SKM-1 (cell line): ENCODE measurements around the gene GADD45A.
"Not testable (repeated sequence)": the region's sequence is repeated elsewhere in the genome, so short reads cannot be mapped to it uniquely, and the experiment has no call there.

Experiments used
- DNase-seq: peaks from one replicate; lab custom pipeline; 2025; ENCODE audit not compliant: unreplicated experiment; lab: John Stamatoyannopoulos, UW

The GADD45A gene

DNA sequence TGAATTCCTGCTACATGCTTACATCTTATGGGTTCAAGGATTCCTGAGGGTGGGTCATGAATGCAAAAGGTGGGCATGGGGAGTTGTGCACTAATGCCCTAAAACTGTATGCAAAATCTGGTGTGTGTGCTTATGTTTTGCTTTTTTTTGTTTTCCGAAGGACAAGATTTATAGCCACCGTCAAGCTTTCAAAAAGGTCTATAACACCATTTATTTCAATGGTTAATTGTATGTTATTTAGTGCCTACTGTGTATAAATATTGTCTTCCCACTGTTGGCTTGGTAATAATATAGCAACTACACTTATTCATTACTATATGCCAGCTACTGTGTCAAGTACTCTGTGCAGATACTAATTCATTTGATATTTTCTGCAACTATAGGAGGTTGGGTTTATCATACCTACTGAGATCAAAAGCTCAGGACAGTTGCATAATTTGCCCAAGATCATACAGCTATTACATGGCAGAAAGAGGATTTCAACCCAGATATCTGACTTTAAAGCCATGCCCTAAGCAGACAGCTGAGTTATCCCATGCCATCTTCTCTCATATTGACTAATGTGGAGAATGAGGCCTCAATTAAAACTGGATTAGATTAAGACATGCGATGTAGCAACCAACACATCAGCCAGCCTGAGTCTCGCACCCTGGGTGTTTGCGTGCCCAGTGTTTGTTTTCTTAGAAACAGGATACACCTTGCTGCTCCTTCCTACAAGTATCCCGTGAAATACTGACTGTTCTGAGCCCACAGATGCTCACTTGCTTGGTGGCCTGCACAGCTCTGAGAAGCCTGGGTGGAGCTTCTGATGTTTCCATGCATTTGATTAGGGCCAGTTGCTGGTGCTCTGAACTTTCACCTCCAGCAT, 34.6 kb downstream of the GADD45A start:
- no peak for DNase-seq

- no peak for DNase-seq
Measured at GRCh38 chr1:67721112-67721511, 36.1 kb downstream of the GADD45A start.

DNA sequence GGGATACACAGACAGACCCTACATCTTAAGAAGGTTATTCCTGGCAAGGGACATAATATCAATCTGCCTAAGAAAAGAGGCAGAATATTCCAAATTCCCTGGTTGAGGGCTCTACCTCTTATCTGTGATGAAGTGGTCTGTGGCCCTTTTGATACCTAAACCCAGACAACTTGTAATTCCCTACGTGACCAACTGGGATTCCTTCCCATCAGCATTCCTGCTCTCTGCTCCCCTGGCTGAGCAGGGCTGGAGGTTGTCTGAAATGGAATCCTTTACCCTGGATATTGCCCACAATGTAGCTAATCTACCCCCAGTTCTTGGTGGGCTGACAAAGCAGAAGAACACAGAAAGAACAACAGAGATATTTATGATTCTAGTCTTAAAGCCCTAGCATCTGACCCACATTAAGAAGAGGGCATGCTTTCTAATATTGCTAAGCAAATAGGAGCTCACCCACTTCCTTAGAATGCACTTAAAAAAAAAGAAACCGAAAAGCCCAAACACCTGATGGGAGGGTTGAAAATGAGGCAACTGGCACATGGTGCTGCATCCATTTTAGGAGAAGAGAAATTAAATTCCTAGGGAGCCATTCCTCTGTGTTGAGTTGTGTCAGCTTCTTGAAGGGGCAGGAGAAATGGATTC, 36.8 kb downstream of the GADD45A start:
- DNase-seq = no peak

DNA sequence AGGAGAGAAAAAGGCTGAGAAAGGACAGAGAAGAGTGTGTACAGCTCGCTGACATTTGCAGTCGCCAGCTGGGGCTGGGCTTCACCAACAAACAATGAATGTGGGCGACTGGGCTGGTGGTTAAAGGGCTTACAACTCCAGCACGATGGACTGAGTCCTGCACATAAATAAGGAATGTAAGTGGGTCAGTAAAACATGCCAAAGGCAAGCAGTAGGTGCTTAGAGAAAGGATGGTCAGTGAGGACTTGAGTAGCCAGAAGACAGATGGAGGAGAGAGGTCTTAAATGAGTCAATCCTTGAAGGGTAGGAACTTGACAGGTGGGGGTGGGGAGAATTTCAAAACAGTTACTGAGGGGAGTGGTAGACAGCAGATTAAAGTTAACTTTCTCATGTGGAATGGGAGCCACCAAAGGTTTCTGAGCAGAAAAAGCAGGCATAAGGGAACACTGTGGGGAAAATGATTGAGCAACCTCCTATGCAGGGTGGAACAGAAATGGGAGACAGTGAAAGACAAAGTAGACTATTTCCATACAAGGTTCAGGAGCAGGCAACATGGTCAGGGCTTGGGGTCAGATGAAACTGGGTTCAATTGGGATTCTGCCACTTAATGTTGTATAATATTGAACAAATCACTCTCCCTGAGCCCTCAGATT, 37.4 kb downstream of the GADD45A start:
- DNase-seq = no peak

DNA sequence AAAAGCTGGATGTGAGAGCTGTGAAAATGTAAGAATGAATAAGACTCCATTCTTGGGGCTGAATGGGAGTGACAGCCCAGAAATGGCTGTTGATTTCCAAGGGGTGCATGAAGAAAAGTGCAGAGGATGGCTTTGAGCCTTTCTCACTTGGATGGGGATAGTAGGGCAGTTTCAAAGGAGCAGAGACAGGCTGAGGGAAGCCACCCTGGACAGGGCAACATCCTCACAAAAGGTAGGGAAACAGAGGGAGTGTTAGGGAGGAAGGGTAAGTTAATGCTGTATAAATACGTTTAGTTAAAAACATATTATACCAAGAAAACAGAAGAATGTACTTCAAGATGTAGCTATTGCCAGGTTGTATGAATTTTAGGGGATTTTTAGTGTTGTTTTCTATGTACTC, 38.1 kb downstream of the GADD45A start:
- DNase-seq = no peak

DNA sequence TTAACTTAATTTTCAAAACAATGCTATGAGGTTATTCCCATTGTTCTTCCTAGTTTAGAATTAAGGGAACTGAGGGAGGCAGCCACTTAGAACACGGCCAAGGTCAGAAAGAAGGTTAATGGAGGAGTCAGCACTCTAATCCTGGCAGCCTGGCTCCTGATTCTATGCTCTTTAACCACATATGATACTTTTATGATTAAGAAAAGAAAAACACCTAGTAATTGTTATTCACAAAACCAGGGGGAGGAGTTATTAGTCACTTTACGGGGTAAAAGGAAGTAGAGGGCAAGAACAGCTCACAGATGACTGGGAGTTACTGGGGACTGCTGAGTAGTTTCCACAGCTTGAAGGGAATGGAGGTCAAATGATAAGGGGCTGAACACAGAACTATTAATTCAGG, 38.6 kb downstream of the GADD45A start:
- no peak for DNase-seq

DNA sequence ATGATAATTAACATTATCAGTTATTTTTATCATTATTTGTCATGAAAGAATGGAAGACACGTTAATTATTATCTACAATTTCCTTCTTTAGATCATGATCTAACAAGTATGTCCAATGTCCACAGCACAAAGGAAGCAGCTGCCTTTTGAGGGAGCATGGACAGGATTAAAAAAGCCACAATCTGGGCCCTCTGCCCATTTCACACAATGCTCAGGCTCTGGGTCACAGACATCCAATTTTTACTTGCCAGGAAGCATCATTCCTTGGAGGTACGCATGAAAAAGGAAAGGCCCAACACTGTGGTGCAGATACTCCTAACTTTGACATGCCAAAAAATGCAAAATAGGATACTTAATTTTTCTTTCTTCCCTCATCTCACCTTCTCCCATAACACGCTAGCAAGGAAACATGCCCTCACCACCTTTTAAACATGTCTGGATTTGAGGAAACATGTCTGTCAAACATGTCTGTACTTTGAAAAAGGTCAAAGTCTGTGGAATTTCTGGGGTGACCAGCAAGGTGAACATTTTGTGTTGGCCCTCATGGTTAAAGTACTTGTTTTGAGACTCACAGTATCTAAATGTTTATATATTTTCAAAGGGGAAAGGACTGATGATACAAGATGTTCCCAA, 40.0 kb downstream of the GADD45A start:
- DNase-seq = no peak

DNA sequence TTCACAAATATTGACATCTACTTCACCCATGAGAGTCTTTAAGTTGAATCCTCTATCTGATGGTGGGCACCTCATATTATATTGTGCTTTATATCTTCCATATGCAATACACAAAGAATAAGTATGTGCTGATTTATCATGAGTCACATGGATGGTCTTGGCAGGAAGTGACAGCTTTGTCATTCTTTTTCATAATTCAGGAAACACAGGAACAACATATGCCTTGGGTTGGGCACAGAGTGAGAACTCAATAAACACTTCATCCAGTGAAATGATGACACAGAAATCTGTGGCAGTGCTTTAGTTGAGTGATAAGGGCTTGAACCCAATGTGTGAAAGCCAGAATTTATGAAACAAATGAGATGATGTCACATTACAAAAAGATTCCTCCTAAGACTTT, 41.2 kb downstream of the GADD45A start:
- DNase-seq = no peak

DNA sequence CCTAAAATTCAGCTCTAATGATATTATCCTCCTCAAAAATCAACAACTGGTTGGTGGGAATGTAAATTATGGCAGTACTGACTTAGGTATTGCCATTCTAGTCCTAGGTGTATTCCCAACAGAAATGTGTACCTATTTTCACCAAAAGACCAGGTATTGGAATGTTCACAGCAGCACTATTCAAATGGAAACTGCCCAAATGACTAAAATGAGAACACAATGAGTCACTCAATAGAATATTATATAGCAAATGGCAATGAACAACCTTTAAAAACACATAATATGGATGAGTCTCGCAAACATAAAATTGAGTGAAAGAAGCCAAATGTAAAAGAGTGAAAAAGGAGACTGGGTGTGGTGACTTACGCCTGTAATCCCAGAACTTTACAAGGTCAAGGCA, 44.9 kb downstream of the GADD45A start:
- DNase-seq = no peak

DNA sequence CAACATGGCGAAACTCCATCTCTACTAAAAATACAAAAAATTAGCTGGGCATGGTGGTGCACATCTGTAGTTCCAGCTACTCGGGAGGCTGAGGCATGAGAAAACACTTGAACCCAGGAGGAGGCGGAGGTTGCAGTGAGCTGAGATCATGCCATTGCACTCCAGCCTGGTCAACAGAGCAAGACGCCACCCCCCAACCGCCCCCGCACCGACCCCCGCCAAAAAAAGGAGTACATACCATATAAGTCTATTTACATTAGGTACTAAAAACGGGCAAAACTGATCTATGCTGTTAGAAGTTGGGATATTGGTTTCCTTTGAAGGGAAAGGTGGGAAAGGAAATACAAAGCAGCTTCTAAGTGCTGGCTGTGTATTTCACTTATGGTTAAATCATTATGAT, 45.3 kb downstream of the GADD45A start:
- not testable (repeated sequence) for DNase-seq

- no peak for DNase-seq
Measured at GRCh38 chr1:67731322-67731721, 46.3 kb downstream of the GADD45A start.

GRCh38 chr1:67732750-67733151, 47.8 kb downstream of the GADD45A start:
- DNase-seq = peak; percentile 17

DNA sequence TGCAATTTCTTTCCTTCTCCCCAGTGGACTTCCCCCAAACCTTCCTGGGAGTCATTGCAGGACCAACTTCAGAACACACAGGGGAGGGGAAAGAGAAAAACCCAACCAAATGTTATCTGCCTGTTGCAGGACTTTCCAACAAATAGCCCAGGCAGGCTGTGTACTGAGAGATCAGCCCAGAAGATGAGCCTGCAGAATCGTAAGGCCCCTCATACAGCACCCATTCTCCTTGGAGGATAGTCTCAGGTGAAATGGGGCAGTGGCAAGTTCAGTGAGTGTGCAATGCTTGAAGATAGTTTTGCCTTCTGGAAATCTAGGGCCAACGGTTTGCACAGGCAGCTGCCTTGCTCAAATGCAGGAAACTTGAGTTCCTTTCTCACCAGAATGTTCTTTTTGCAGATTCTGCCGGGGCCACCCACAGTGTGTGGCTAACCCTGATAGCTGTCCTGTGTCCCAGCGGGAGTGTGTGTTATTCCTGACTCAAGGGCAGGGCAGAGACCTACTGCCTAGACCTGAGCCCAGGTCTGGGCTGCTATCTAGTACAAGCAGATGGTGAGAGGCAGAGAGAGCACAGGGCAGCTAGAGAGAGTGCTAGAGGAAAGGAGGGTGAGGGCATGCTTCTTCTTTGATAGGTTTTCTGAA, 48.8 kb downstream of the GADD45A start:
- no peak for DNase-seq

- no peak for DNase-seq
Measured at GRCh38 chr1:67734323-67734690, 49.3 kb downstream of the GADD45A start.

GRCh38 chr1:67735206-67735605, 50.2 kb downstream of the GADD45A start:
- DNase-seq = no peak

DNA sequence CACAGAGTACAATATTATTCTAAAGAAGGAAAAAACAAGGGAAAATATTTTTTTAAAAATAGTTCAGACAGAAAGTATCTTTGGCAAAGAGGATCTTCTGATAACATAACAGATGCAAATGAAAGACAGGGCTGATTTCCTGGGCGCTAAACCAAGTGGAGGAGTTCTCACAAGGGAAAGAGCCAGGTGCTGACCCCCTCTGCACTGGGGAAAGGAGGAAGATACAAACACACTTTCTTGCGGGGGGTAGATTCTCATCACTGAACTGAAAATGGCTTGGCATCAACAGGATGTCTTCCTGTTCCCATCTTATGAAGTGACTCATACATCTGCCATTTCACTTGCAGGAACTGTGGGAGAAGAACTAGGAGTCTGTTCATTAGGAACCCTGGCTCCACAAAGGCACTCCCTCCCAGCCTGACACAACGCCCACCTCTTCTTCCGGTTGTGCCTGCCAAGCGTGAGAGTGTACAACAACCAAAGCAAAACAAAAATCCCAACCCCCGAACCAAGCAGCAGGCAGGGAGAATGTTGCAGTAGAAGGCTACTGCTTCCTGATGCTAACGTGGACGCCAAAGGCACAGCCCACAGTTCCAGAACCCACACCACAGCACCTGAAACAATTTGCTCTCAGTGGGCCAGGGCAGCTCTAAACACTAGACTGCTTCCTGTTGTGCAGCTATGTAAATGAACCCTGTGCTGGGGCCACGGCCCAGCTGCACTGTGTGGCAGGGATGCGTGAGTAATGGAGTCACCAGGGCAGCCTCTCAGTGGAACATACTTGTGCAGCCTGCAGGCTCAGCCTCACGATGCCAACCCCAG, 51.0 kb downstream of the GADD45A start:
- no peak for DNase-seq

DNA sequence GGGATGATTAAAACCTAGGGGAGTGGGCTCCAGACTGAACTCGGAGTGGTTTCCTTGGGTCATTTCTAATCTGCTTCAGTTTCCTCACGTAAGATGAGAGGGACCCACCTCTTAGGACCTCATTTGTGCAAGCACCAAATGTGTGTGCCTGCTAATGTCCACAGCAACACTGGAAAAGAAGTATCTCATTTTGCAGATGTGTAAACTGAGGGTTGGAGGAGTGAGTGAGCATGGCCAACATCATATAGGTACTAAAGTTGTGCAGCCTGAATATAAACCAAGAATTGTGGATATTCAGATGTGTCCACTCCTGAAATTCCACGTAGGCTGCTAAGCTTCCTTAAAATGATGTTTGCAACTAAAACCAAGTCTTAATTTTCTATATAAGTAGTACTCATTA, 51.7 kb downstream of the GADD45A start:
- DNase-seq = no peak

- DNase-seq = no peak
Measured at GRCh38 chr1:67737875-67738274, 52.9 kb downstream of the GADD45A start.
